Left ventricle myocardium inferior (tissue), 1 donor: ENCODE measurements around the gene TCERG1. TPM values are rescaled to one million over a fixed set of nuclear protein-coding genes. Genes with fewer than 3 reads are reported as not detected.

ENCODE experiments used
- DNase-seq: peaks from one replicate; pipeline ENCODE4 v3.0.0-alpha.2; 2020
- H3K27ac ChIP-seq: fragments of 200-600 bp; replicated peaks from 2 replicates; pipeline ENCODE4 v1.8.0; 2021
- H3K27me3 ChIP-seq: fragments of 200-600 bp; 2 replicates; pipeline ENCODE4 v1.8.0; 2021; ENCODE audit warnings: low read depth
- H3K36me3 ChIP-seq: fragments of 200-600 bp; 2 replicates; pipeline ENCODE4 v1.8.0; 2021
- H3K4me1 ChIP-seq: fragments of 200-600 bp; 2 replicates; pipeline ENCODE4 v1.8.0; 2021
- H3K4me3 ChIP-seq: fragments of 200-600 bp; 2 replicates; pipeline ENCODE4 v1.8.0; 2021; ENCODE audit warnings: mild to moderate bottlenecking, moderate library complexity
- H3K9me3 ChIP-seq: fragments of 200-600 bp; replicated peaks from 2 replicates; pipeline ENCODE4 v1.8.0; 2021
- CTCF ChIP-seq: fragments of 200-600 bp; IDR thresholded peaks from 2 replicates; pipeline ENCODE4 v1.8.0; 2021; ENCODE audit warnings: antibody characterized with exemption, mild to moderate bottlenecking, borderline replicate concordance
- intact Hi-C: fragments of 100-400 bp; cut with micrococcal nuclease; formaldehyde crosslinking; loops from one replicate; pipeline ENCODE4 v1.11.0; 2022
- total RNA-seq: library from RNA; stranded (reverse); fragmentation: NEBNext Ultra II Directional; extraction: Animal tissue kit (Norgen Biotek cat#: 25700); gene quantifications from one replicate; pipeline ENCODE4 v1.2.1, GENCODE V29; 2021
- donor health status: DM: no; HTN: yes; CAD: no; lungs with severe emphysema.

The TCERG1 gene
- total RNA-seq, 1 donor from 2014 or later = 20.1 TPM

GRCh38 chr5:146457431-146457830, 10.3 kb downstream of the TCERG1 start:
- no peak overlapping the region for H3K27ac ChIP-seq
- intact Hi-C loops = no loop called here
- TF ChIP-seq CTCF = no peak
- no peaks in the 10 kb centered on the region for H3K27me3 ChIP-seq
- H3K4me3 ChIP-seq = no peak overlapping the region
- no peaks in the 10 kb centered on the region for H3K9me3 ChIP-seq
- H3K36me3 ChIP-seq = peaks cover 55% of the 10 kb centered on the region
- no peak for DNase-seq
- H3K4me1 ChIP-seq = peaks cover 11% of the 10 kb centered on the region

GRCh38 chr5:146458894-146459293, 11.8 kb downstream of the TCERG1 start:
- intact Hi-C loops = no loop called here
- no peak overlapping the region for H3K27ac ChIP-seq
- H3K27me3 ChIP-seq = no peaks in the 10 kb centered on the region
- DNase-seq = no peak
- H3K36me3 ChIP-seq = peaks cover 66% of the 10 kb centered on the region
- no peak overlapping the region for H3K4me3 ChIP-seq
- H3K9me3 ChIP-seq = no peaks in the 10 kb centered on the region
- no peak for TF ChIP-seq CTCF
- peaks cover 5% of the 10 kb centered on the region for H3K4me1 ChIP-seq

GRCh38 chr5:146461319-146461718, 14.2 kb downstream of the TCERG1 start:
- intact Hi-C loops = no loop called here
- Histone ChIP-seq H3K36me3 (peaks cover 73% of the 10 kb centered on the region), H3K4me3 (no peak overlapping the region), H3K27me3 (no peaks in the 10 kb centered on the region), H3K27ac (no peak overlapping the region), H3K9me3 (no peaks in the 10 kb centered on the region), H3K4me1 (peaks cover 5% of the 10 kb centered on the region)
- no peak for DNase-seq
- TF ChIP-seq CTCF = no peak

DNA sequence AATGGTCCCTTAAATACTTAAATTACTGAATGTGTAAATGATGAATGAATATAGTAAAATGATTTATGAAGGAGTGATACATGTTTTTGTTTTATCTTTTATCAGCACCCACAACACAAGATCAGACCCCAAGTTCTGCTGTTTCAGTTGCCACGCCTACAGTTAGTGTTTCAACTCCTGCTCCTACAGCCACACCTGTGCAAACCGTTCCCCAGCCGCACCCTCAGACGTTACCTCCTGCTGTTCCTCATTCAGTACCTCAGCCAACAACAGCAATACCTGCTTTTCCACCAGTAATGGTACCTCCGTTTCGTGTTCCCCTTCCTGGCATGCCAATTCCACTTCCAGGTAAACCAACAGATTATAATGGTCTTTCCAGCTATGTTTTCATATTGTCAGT, 16.3 kb downstream of the TCERG1 start:
- no peak for DNase-seq
- intact Hi-C loops = no loop called here
- Histone ChIP-seq H3K36me3 (peaks cover 52% of the 10 kb centered on the region), H3K4me3 (no peak overlapping the region), H3K4me1 (peaks cover 12% of the 10 kb centered on the region), H3K27me3 (no peaks in the 10 kb centered on the region), H3K9me3 (no peaks in the 10 kb centered on the region), H3K27ac (no peak overlapping the region)
- no peak for TF ChIP-seq CTCF

DNA sequence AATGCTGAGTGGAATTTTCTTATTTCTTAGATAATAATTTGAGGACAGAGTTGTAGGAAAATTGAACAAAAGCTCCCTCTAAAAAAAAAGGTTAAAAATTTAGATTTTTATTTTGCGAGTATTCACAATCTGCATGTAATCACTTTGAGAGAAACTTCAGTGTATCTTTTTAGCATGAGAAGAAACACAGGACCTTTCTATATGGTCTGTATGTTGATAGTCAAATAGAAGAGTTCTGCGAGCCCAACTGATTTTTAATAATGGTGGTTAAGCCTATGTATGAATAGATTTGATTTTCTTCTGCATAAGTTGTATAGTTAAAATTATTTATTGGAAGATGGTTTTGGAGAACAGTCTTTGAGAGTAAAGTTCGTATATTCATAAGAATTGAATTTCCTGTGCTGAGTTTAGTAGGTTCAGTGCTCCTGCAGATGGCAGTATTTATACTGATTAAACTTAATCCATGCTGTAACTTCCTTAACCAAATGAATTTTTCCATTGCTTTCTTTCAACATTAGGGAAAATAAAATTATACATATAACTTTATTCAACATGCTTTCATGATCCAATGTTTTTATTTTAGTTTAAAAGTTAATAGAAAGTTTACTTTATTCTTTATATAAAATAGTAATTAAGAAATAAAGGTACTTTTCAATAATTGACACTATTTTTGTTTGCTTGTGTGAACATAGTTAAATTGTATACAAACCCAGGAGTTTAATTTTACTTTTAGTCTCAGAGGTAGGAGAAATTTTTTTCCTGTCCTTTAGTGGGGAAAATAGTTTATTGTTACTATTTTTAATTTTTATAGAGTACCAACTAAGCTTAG, 19.6 kb downstream of the TCERG1 start:
- Histone ChIP-seq H3K9me3 (no peaks in the 10 kb centered on the region), H3K36me3 (peaks cover 56% of the 10 kb centered on the region), H3K27ac (no peak overlapping the region), H3K4me3 (no peak overlapping the region), H3K4me1 (peaks cover 6% of the 10 kb centered on the region), H3K27me3 (no peaks in the 10 kb centered on the region)
- peak; percentile 48 for TF ChIP-seq CTCF
- DNase-seq = no peak
- intact Hi-C loops = no loop called here
